Measurements from ENCODE around the gene HACL1.
"Not testable (repeated sequence)": the region's sequence is repeated elsewhere in the genome, so short reads cannot be mapped to it uniquely, and the experiment has no call there.

HACL1 gene

DNA sequence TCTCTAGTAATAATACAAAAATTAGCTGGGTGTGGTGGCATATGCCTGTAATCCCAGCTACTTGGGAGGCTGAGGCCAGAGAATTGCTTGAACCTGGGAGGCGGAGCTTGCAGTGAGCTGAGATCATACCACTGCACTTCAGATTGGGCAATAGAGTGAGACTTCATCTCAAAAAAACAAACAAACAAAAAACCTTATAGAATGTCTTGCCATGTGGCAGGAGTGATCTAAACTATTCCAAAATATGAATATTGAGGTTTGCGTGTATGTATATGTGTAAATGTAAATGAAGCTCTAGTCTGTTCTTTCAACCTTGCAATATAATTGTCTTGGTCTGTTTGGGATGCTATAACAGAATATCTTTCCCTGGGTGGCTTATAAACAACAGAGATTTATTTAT, 68.8 kb downstream of the HACL1 start:
- not testable (repeated sequence) for H3K4me3 ChIP-seq (ENCODE audit: low read length); H3K36me3 ChIP-seq (ENCODE audit: control insufficient read depth, insufficient read depth, low read length); H3K9ac ChIP-seq (ENCODE audit: low read length); H3K9me3 ChIP-seq (ENCODE audit: control insufficient read depth, low read length); H3K27me3 ChIP-seq (ENCODE audit: control insufficient read depth, insufficient read depth, low read length)
- H3K4me1 ChIP-seq (ENCODE audit: control insufficient read depth, insufficient read depth, low read length) = peaks cover 12% of the 10 kb centered on the region

- no peak overlapping the region for H3K4me3 ChIP-seq (ENCODE audit: low read length)
- no peaks in the 10 kb centered on the region for H3K9me3 ChIP-seq (ENCODE audit: control insufficient read depth, low read length)
- H3K4me1 ChIP-seq (ENCODE audit: control insufficient read depth, insufficient read depth, low read length) = peaks cover 12% of the 10 kb centered on the region
- no peak overlapping the region for H3K9ac ChIP-seq (ENCODE audit: low read length)
- no peaks in the 10 kb centered on the region for H3K27me3 ChIP-seq (ENCODE audit: control insufficient read depth, insufficient read depth, low read length)
- no peaks in the 10 kb centered on the region for H3K36me3 ChIP-seq (ENCODE audit: control insufficient read depth, insufficient read depth, low read length)
Measured at GRCh38 chr3:15531346-15531745, 70.0 kb downstream of the HACL1 start.

- Histone ChIP-seq H3K4me1 (ENCODE audit: control insufficient read depth, insufficient read depth, low read length) (peaks cover 12% of the 10 kb centered on the region), H3K27me3 (ENCODE audit: control insufficient read depth, insufficient read depth, low read length) (no peaks in the 10 kb centered on the region), H3K9me3 (ENCODE audit: control insufficient read depth, low read length) (no peaks in the 10 kb centered on the region), H3K36me3 (ENCODE audit: control insufficient read depth, insufficient read depth, low read length) (no peaks in the 10 kb centered on the region), H3K9ac (ENCODE audit: low read length) (no peak overlapping the region), H3K4me3 (ENCODE audit: low read length) (no peak overlapping the region)
Measured at GRCh38 chr3:15528854-15529537, 72.4 kb downstream of the HACL1 start.

DNA sequence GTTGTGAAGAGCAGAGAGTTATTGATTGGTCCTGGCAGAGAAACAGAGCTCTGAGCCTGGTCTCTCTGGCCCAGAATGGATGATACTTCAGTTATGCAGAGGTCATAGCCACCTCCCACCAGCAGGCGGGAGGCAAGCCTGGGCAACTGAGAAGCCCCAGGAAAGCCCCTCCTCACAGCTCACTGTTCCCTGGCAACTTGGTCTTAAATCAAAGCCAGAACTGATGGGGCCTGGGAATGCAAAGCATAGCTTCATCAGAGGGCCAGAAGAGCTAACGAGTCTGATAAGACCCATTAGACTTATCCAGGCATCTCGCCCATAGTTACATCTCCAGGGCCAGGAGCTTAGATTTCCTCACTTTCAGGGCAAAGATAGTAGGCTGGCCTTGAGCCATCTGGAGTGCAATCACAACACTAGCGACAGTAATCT, 74.3 kb downstream of the HACL1 start:
- Histone ChIP-seq H3K4me3 (ENCODE audit: low read length) (no peak overlapping the region), H3K9me3 (ENCODE audit: control insufficient read depth, low read length) (no peaks in the 10 kb centered on the region), H3K36me3 (ENCODE audit: control insufficient read depth, insufficient read depth, low read length) (no peaks in the 10 kb centered on the region), H3K4me1 (ENCODE audit: control insufficient read depth, insufficient read depth, low read length) (peaks cover 12% of the 10 kb centered on the region), H3K9ac (ENCODE audit: low read length) (no peak overlapping the region), H3K27me3 (ENCODE audit: control insufficient read depth, insufficient read depth, low read length) (no peaks in the 10 kb centered on the region)

DNA sequence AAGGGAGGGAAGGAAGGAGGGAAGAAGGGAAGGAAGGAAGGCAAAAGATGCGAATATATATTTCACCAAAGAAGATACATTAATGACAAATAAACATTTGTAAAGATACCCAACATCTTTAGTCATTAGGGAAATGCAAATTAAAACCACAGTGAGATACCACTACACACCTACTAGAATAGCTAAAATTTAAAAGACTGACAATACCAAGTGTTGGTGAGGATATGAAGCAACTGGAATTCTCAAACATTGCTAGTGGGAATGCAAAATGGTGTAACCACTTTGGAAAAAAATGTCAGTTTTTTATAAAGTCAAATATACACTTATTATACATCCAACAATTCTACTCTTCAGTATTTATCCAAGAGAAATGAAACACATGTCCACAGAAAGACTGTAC, 75.6 kb downstream of the HACL1 start:
- Histone ChIP-seq H3K27me3 (ENCODE audit: control insufficient read depth, insufficient read depth, low read length) (no peaks in the 10 kb centered on the region), H3K4me1 (ENCODE audit: control insufficient read depth, insufficient read depth, low read length) (peaks cover 12% of the 10 kb centered on the region), H3K4me3 (ENCODE audit: low read length) (no peak overlapping the region), H3K9ac (ENCODE audit: low read length) (no peak overlapping the region), H3K9me3 (ENCODE audit: control insufficient read depth, low read length) (no peaks in the 10 kb centered on the region), H3K36me3 (ENCODE audit: control insufficient read depth, insufficient read depth, low read length) (no peaks in the 10 kb centered on the region)

DNA sequence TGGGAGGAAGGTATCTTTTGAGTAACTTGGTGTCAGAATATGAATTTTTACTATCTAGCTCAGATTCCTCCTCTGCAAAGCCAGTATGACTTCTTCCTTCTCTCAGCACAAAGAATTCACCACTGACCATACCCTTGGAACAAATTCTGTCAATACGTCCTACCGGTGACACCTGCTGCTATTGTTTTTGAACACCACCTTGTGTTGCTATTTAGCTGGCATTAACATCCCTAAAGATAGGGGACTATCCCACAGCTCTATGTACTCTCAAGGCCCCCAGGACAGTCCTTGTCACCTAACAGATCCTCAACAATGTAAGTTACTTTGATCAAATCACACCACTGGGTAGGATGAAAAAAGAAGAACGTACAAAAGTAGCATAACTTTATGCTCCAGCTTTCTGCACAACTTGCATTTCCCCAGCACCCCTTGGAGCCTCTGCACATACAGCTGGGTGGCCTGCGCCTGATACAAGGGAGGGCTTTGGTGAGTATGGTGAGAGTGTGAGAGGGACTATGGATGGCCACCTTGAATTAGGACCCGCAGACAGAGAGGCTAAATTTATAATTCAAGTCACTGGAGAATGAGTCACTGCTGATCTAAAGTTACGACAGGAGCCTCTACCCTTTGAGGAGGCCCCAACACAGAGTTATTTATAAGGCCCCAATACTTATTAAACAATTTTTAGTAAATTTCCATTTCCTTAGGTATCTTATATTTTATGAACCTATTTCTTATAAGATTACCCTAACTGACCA, 77.5 kb downstream of the HACL1 start:
- H3K27me3 ChIP-seq (ENCODE audit: control insufficient read depth, insufficient read depth, low read length) = no peaks in the 10 kb centered on the region
- H3K9ac ChIP-seq (ENCODE audit: low read length) = no peak overlapping the region
- no peaks in the 10 kb centered on the region for H3K9me3 ChIP-seq (ENCODE audit: control insufficient read depth, low read length)
- no peak overlapping the region for H3K4me3 ChIP-seq (ENCODE audit: low read length)
- peaks cover 4% of the 10 kb centered on the region for H3K4me1 ChIP-seq (ENCODE audit: control insufficient read depth, insufficient read depth, low read length)
- no peaks in the 10 kb centered on the region for H3K36me3 ChIP-seq (ENCODE audit: control insufficient read depth, insufficient read depth, low read length)

DNA sequence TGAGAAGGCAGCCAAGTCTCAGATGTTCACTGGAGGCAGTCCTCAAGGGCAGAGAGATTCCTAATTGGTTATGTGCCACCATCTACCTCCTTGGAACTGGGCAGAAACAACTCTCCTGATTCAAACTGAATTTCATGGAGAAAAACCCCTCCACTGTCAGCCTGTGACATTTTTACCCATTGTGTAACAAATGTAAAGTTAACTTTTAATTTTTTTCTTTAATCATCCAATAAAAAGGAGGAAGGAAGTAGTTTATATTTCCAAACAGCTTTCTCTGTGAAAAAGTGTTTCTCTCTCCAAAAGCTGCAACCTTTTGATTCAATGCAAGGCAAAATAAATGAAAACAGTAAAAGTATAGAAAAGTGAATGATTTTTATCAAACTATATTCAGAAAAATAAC, 79.4 kb downstream of the HACL1 start:
- Histone ChIP-seq H3K4me1 (ENCODE audit: control insufficient read depth, insufficient read depth, low read length) (no peaks in the 10 kb centered on the region), H3K9me3 (ENCODE audit: control insufficient read depth, low read length) (no peaks in the 10 kb centered on the region), H3K4me3 (ENCODE audit: low read length) (no peak overlapping the region), H3K36me3 (ENCODE audit: control insufficient read depth, insufficient read depth, low read length) (no peaks in the 10 kb centered on the region), H3K9ac (ENCODE audit: low read length) (no peak overlapping the region), H3K27me3 (ENCODE audit: control insufficient read depth, insufficient read depth, low read length) (no peaks in the 10 kb centered on the region)

GRCh38 chr3:15521573-15521965, 79.8 kb downstream of the HACL1 start, which contains the start of gene COLQ:
Gene COLQ, minus strand, starts transcription at chr3:15521706. Its CDS starts 81 bp downstream, at chr3:15521625.
- H3K9ac ChIP-seq (ENCODE audit: low read length) = no peak within 1 kb of the TSS
- H3K27me3 ChIP-seq (ENCODE audit: control insufficient read depth, insufficient read depth, low read length) = no peaks in the 10 kb centered on the region
- no peak within 1 kb of the TSS for H3K4me3 ChIP-seq (ENCODE audit: low read length)
- H3K9me3 ChIP-seq (ENCODE audit: control insufficient read depth, low read length) = no peaks in the 10 kb centered on the region
- H3K36me3 ChIP-seq (ENCODE audit: control insufficient read depth, insufficient read depth, low read length) = no peaks in the 10 kb centered on the region
- H3K4me1 ChIP-seq (ENCODE audit: control insufficient read depth, insufficient read depth, low read length) = no peaks in the 10 kb centered on the region

GRCh38 chr3:15520804-15521572, 80.4 kb downstream of the HACL1 start:
- H3K4me1 ChIP-seq (ENCODE audit: control insufficient read depth, insufficient read depth, low read length) = no peaks in the 10 kb centered on the region
- H3K9me3 ChIP-seq (ENCODE audit: control insufficient read depth, low read length) = no peaks in the 10 kb centered on the region
- no peak overlapping the region for H3K9ac ChIP-seq (ENCODE audit: low read length)
- no peaks in the 10 kb centered on the region for H3K27me3 ChIP-seq (ENCODE audit: control insufficient read depth, insufficient read depth, low read length)
- no peaks in the 10 kb centered on the region for H3K36me3 ChIP-seq (ENCODE audit: control insufficient read depth, insufficient read depth, low read length)
- H3K4me3 ChIP-seq (ENCODE audit: low read length) = no peak overlapping the region

DNA sequence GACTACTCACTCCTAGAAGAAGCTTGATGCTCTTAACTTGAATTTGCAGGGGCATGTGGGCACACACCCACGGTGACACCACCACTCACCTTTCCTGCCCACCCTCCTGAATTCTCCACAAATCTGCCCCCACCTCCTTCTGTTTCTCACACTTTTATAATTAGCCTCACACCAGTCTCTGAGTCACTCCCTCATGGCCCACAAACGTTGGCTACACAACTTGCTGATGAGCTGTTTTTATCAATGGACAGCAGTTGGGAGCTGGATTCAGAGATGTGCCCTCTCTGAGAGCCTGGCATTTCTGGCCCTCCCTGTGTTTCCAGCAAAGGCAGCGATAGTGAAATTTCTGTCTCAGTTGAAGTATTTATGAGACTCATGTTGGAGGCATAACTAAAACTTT, 81.2 kb downstream of the HACL1 start:
- no peaks in the 10 kb centered on the region for H3K4me1 ChIP-seq (ENCODE audit: control insufficient read depth, insufficient read depth, low read length)
- H3K27me3 ChIP-seq (ENCODE audit: control insufficient read depth, insufficient read depth, low read length) = no peaks in the 10 kb centered on the region
- no peaks in the 10 kb centered on the region for H3K36me3 ChIP-seq (ENCODE audit: control insufficient read depth, insufficient read depth, low read length)
- no peak overlapping the region for H3K9ac ChIP-seq (ENCODE audit: low read length)
- no peak overlapping the region for H3K4me3 ChIP-seq (ENCODE audit: low read length)
- H3K9me3 ChIP-seq (ENCODE audit: control insufficient read depth, low read length) = no peaks in the 10 kb centered on the region

- no peaks in the 10 kb centered on the region for H3K36me3 ChIP-seq (ENCODE audit: control insufficient read depth, insufficient read depth, low read length)
- H3K4me3 ChIP-seq (ENCODE audit: low read length) = no peak overlapping the region
- H3K4me1 ChIP-seq (ENCODE audit: control insufficient read depth, insufficient read depth, low read length) = no peaks in the 10 kb centered on the region
- H3K9ac ChIP-seq (ENCODE audit: low read length) = no peak overlapping the region
- no peaks in the 10 kb centered on the region for H3K27me3 ChIP-seq (ENCODE audit: control insufficient read depth, insufficient read depth, low read length)
- H3K9me3 ChIP-seq (ENCODE audit: control insufficient read depth, low read length) = no peaks in the 10 kb centered on the region
Measured at GRCh38 chr3:15519096-15519495, 82.3 kb downstream of the HACL1 start.
